Keratinocyte (primary cell): ENCODE measurements around the gene PTTG1IP2. TPM values are rescaled to one million over a fixed set of nuclear protein-coding genes. Genes with fewer than 3 reads are reported as not detected.

Experiments used
- DNase-seq: peaks from one replicate; pipeline ENCODE4 v3.0.0-alpha.2; 2011; ENCODE audit warnings: low read depth, missing footprints, low spot score
- FAIRE-seq: peaks from 2 replicates; lab custom pipeline; 2011; peaks lifted over from hg19 to GRCh38; lab: Jason Lieb, UNC
- H2AFZ ChIP-seq: 2 replicates; pipeline ENCODE4 v1.6.0; 2012; ENCODE audit warnings: low read length, control low read depth, inconsistent platforms; ENCODE audit not compliant: control insufficient read depth
- H3K27ac ChIP-seq: 2 replicates; pipeline ENCODE4 v1.5.1; 2011; ENCODE audit warnings: low read length; ENCODE audit not compliant: control insufficient read depth, insufficient read depth
- H3K27me3 ChIP-seq: 3 replicates; pipeline ENCODE4 v1.6.0; 2011; ENCODE audit warnings: low read length; ENCODE audit not compliant: control insufficient read depth, insufficient read depth; ENCODE audit errors: extremely low read depth
- H3K36me3 ChIP-seq, 2 experiments: 2 replicates in 1 of 2; 3 replicates in 1 of 2; pipeline ENCODE4 v1.5.1; 2011; ENCODE audit warnings: low read length in 2 of 2, mild to moderate bottlenecking in 1 of 2; ENCODE audit not compliant: control insufficient read depth in 2 of 2, insufficient read depth in 2 of 2; ENCODE audit errors: extremely low read depth in 1 of 2
- H3K4me1 ChIP-seq: 3 replicates; pipeline ENCODE4 v1.5.1; 2011; ENCODE audit warnings: low read length; ENCODE audit not compliant: control insufficient read depth, insufficient read depth; ENCODE audit errors: extremely low read depth
- H3K4me2 ChIP-seq: 3 replicates; pipeline ENCODE4 v1.6.0; 2011; ENCODE audit warnings: low read depth, low read length; ENCODE audit not compliant: control insufficient read depth, insufficient read depth; ENCODE audit errors: extremely low read depth
- H3K4me3 ChIP-seq, 3 experiments: fragments of 200-600 bp in 1 of 3; sonication (generic) in 1 of 3; 2 replicates in 2 of 3; 3 replicates in 1 of 3; pipeline ENCODE4 v1.5.1; 2011 to 2016; ENCODE audit warnings: low read length in 3 of 3, mild to moderate bottlenecking in 3 of 3, control low read depth in 2 of 3, inconsistent platforms in 1 of 3, low read depth in 1 of 3, mixed read lengths in 1 of 3, mixed run types in 1 of 3, moderate library complexity in 1 of 3; ENCODE audit not compliant: control insufficient read depth in 2 of 3, insufficient read depth in 2 of 3; ENCODE audit errors: extremely low read depth in 1 of 3
- H3K79me2 ChIP-seq: 2 replicates; pipeline ENCODE4 v1.6.0; 2012; ENCODE audit warnings: low read length; ENCODE audit not compliant: control insufficient read depth, insufficient read depth
- H3K9ac ChIP-seq: 3 replicates; pipeline ENCODE4 v1.6.0; 2011; ENCODE audit warnings: low read length; ENCODE audit not compliant: control insufficient read depth, insufficient read depth; ENCODE audit errors: extremely low read depth
- H3K9me1 ChIP-seq: 3 replicates; pipeline ENCODE4 v1.6.0; 2011; ENCODE audit warnings: low read length; ENCODE audit not compliant: control insufficient read depth, insufficient read depth; ENCODE audit errors: extremely low read depth
- H3K9me3 ChIP-seq: 2 replicates; pipeline ENCODE4 v1.5.1; 2012; ENCODE audit warnings: low read depth, low read length; ENCODE audit not compliant: control insufficient read depth
- H4K20me1 ChIP-seq: 3 replicates; pipeline ENCODE4 v1.6.0; 2011; ENCODE audit warnings: low read length; ENCODE audit not compliant: control insufficient read depth, insufficient read depth; ENCODE audit errors: extremely low read depth
- EZH2 ChIP-seq: IDR thresholded peaks from one replicate; pipeline ENCODE4 v1.6.1; 2012; ENCODE audit warnings: inconsistent platforms, mild to moderate bottlenecking, low read length, moderate library complexity
- dilution Hi-C: fragments of 300-500 bp; cut with MboI; formaldehyde crosslinking; loops from one replicate; pipeline ENCODE4 v1.7.0; 2020; ENCODE audit warnings: low sequenced_read_pairs; ENCODE audit not compliant: extremely low pct_ligation_motif_present
- polyA plus RNA-seq, 5 experiments: library from polyadenylated mRNA; depleted of rRNA in 3 of 5; stranded (reverse) in 3 of 5; stranded (forward) in 1 of 5; unstranded in 1 of 5; fragments of >200 nt; gene quantifications; 1 replicate in 1 of 5; 2 replicates in 3 of 5; 3 replicates in 1 of 5; pipeline versions ENCODE4 v1.2.1 to v1.2.3, GENCODE V29; 2011 to 2012; ENCODE audit warnings: missing spikeins in 2 of 5, low read depth in 1 of 5, low replicate concordance in 1 of 5
- TF ChIP-seq, protein P1 (sequence below), 3 experiments: IDR thresholded peaks in 1 of 3; conservative IDR thresholded peaks in 1 of 3; optimal IDR thresholded peaks in 1 of 3; 2 replicates in 2 of 3; 3 replicates in 1 of 3; pipeline versions ENCODE3 to v1.5.1; 2011; ENCODE audit warnings: low read length in 3 of 3, mild to moderate bottlenecking in 3 of 3, moderate library complexity in 2 of 3, control low read depth in 1 of 3, inconsistent platforms in 1 of 3; ENCODE audit not compliant: insufficient read depth in 2 of 3; ENCODE audit errors: extremely low read depth in 1 of 3

Gene PTTG1IP2
- polyA plus RNA-seq, 1 donor (not counting 4 experiments of a cell fraction or from before 2014, with no cell fraction given), result not detected

DNA sequence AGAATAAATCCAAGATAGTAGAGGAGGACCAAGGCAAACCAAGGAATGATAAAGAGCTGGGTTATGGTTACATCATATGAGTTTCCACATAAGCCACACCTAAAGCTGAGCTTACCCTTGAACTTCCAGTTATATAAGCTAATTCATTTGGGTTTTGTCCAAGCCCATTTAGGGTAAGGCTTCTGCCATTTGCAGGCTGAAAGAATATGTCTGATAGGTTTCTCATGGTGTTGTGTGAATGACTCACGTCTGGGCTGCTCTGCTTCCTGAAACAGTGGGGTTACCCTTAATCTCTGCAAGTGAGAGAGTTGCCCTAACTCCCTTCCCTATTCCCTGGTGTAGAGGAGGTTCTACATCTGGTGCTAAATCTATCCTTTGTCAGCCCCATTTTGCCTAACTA lies 60.8 kb downstream of the PTTG1IP2 start:
- Histone ChIP-seq H3K27ac (no peak overlapping the region), H3K79me2 (no peaks in the 10 kb centered on the region), H2AFZ (peak overlapping the region; percentile 72), H4K20me1 (no peaks in the 10 kb centered on the region), H3K36me3 (no peaks in the 10 kb centered on the region), H3K9ac (no peak overlapping the region), H3K27me3 (no peaks in the 10 kb centered on the region), H3K9me3 (no peaks in the 10 kb centered on the region), H3K9me1 (no peaks in the 10 kb centered on the region), H3K4me1 (peaks cover 6% of the 10 kb centered on the region), H3K4me3 (no peak overlapping the region), H3K4me2 (no peak overlapping the region)
- FAIRE-seq, result peak; percentile 23
- dilution Hi-C loops, result no loop called here
- TF ChIP-seq, protein P1, sequence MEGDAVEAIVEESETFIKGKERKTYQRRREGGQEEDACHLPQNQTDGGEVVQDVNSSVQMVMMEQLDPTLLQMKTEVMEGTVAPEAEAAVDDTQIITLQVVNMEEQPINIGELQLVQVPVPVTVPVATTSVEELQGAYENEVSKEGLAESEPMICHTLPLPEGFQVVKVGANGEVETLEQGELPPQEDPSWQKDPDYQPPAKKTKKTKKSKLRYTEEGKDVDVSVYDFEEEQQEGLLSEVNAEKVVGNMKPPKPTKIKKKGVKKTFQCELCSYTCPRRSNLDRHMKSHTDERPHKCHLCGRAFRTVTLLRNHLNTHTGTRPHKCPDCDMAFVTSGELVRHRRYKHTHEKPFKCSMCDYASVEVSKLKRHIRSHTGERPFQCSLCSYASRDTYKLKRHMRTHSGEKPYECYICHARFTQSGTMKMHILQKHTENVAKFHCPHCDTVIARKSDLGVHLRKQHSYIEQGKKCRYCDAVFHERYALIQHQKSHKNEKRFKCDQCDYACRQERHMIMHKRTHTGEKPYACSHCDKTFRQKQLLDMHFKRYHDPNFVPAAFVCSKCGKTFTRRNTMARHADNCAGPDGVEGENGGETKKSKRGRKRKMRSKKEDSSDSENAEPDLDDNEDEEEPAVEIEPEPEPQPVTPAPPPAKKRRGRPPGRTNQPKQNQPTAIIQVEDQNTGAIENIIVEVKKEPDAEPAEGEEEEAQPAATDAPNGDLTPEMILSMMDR (optimal IDR thresholded peaks at IDR 0.05 in 1 of 3, IDR thresholded peaks at IDR 0.05 in 1 of 3, conservative IDR thresholded peaks at IDR 0.05 in 1 of 3; ENCODE audit: extremely low read depth in 1 of 3, insufficient read depth in 2 of 3, low read length in 3 of 3), result no peak
- no peak for TF ChIP-seq EZH2
- no peak for DNase-seq

GRCh38 chr7:90532231-90532929 lies 62.9 kb downstream of the PTTG1IP2 start:
- H3K79me2 ChIP-seq, result no peaks in the 10 kb centered on the region
- H3K4me2 ChIP-seq, result no peak overlapping the region
- DNase-seq (no peak), FAIRE-seq (no peak)
- no peaks in the 10 kb centered on the region for H3K9me1 ChIP-seq
- no peak overlapping the region for H3K27ac ChIP-seq
- no peak overlapping the region for H3K9ac ChIP-seq
- H4K20me1 ChIP-seq, result no peaks in the 10 kb centered on the region
- no peaks in the 10 kb centered on the region for H3K27me3 ChIP-seq
- dilution Hi-C loops, result no loop called here
- no peak overlapping the region for H2AFZ ChIP-seq
- no peak overlapping the region for H3K4me3 ChIP-seq
- no peaks in the 10 kb centered on the region for H3K36me3 ChIP-seq
- H3K9me3 ChIP-seq, result no peaks in the 10 kb centered on the region
- TF ChIP-seq, protein P1 (optimal IDR thresholded peaks at IDR 0.05 in 1 of 3, IDR thresholded peaks at IDR 0.05 in 1 of 3, conservative IDR thresholded peaks at IDR 0.05 in 1 of 3; ENCODE audit: extremely low read depth in 1 of 3, insufficient read depth in 2 of 3, low read length in 3 of 3), result no peak
- TF ChIP-seq EZH2, result no peak
- peaks cover 6% of the 10 kb centered on the region for H3K4me1 ChIP-seq
